MM.1S (cell line): Measurements from ENCODE around the gene RGR.

ENCODE experiments used
- CTCF ChIP-seq: fragments of 300-600 bp; sonication (generic); IDR thresholded peaks from 2 replicates; pipeline ENCODE4 v1.5.1; 2016; ENCODE audit warnings: antibody characterized with exemption, low read length, mixed read lengths
- EZH2 ChIP-seq: fragments of 300-600 bp; sonication (generic); optimal IDR thresholded peaks from 2 replicates; pipeline ENCODE3; 2017; ENCODE audit warnings: low read depth, mild to moderate bottlenecking, antibody characterized with exemption, low read length, mixed read lengths
- EZH2phosphoT487 ChIP-seq: fragments of 300-600 bp; sonication (generic); IDR thresholded peaks from 2 replicates; pipeline ENCODE4 v1.6.1; 2018; ENCODE audit warnings: antibody characterized with exemption, low read length

- no peak for TF ChIP-seq CTCF
- no peak for TF ChIP-seq EZH2
- no peak for TF ChIP-seq EZH2phosphoT487
Measured at GRCh38 chr10:84224411-84225028, 20.3 kb upstream of the RGR start.
